Upper lobe of right lung (tissue), 1 donor: ENCODE measurements around the gene ISYNA1. TPM values are rescaled to one million over a fixed set of nuclear protein-coding genes. Genes with fewer than 3 reads are reported as not detected.

ENCODE experiments used
- ATAC-seq: fragments of 200-7000 bp; cut with Tn5 transposase; one replicate; pipeline ENCODE4 v1.9.1; 2020; ENCODE audit warnings: mild to moderate bottlenecking, moderate library complexity
- DNase-seq: peaks from one replicate; pipeline ENCODE4 v3.0.0-alpha.2; 2020
- H3K27ac ChIP-seq: fragments of 200-600 bp; one replicate; pipeline ENCODE4 v1.8.0; 2022
- H3K27me3 ChIP-seq: fragments of 200-600 bp; one replicate; pipeline ENCODE4 v1.8.0; 2022; ENCODE audit warnings: mild to moderate bottlenecking
- H3K36me3 ChIP-seq: fragments of 200-600 bp; one replicate; pipeline ENCODE4 v1.8.0; 2022
- H3K4me1 ChIP-seq: fragments of 200-600 bp; one replicate; pipeline ENCODE4 v1.8.0; 2022
- H3K4me3 ChIP-seq: fragments of 200-600 bp; one replicate; pipeline ENCODE4 v1.8.0; 2022; ENCODE audit warnings: mild to moderate bottlenecking
- H3K9me3 ChIP-seq: fragments of 200-600 bp; one replicate; pipeline ENCODE4 v1.8.0; 2022
- CTCF ChIP-seq: fragments of 200-600 bp; IDR thresholded peaks from one replicate; pipeline ENCODE4 v1.8.0; 2022; ENCODE audit warnings: antibody characterized with exemption
- intact Hi-C: fragments of 100-400 bp; cut with DNase I; formaldehyde crosslinking; loops from one replicate; pipeline ENCODE4 v1.11.0; 2022
- total RNA-seq: library from RNA; stranded (reverse); fragmentation: NEBNext Ultra II Directional; extraction: Animal tissue kit (Norgen Biotek cat#: 25700); gene quantifications from one replicate; pipeline ENCODE4 v1.2.1, GENCODE V29; 2021
- donor health status: DM: no; HTN: yes; CAD: no; lungs with severe emphysema.

The ISYNA1 gene
- total RNA-seq, 1 donor from 2014 or later = 34.6 TPM

GRCh38 chr19:18475762-18476331 is 37.9 kb upstream of the ISYNA1 start:
- DNase-seq = no peak
- Histone ChIP-seq H3K27me3 (no peaks in the 10 kb centered on the region), H3K36me3 (peaks cover 13% of the 10 kb centered on the region), H3K4me3 (no peak overlapping the region), H3K4me1 (peaks cover 63% of the 10 kb centered on the region), H3K27ac (peak overlapping the region; percentile 31), H3K9me3 (no peaks in the 10 kb centered on the region)
- intact Hi-C loops = no loop called here
- no peak for ATAC-seq
- no peak for TF ChIP-seq CTCF

- H3K27ac ChIP-seq = peak overlapping the region; percentile 31
- intact Hi-C loops = no loop called here
- H3K36me3 ChIP-seq = peaks cover 13% of the 10 kb centered on the region
- no peaks in the 10 kb centered on the region for H3K27me3 ChIP-seq
- ATAC-seq = no peak
- peaks cover 57% of the 10 kb centered on the region for H3K4me1 ChIP-seq
- DNase-seq = no peak
- no peak overlapping the region for H3K4me3 ChIP-seq
- no peaks in the 10 kb centered on the region for H3K9me3 ChIP-seq
- no peak for TF ChIP-seq CTCF
Measured at GRCh38 chr19:18475004-18475453, 37.1 kb upstream of the ISYNA1 start.

- no peaks in the 10 kb centered on the region for H3K9me3 ChIP-seq
- peak overlapping the region; percentile 31 for H3K27ac ChIP-seq
- H3K27me3 ChIP-seq = no peaks in the 10 kb centered on the region
- no peak for TF ChIP-seq CTCF
- H3K4me3 ChIP-seq = no peak overlapping the region
- H3K36me3 ChIP-seq = peaks cover 13% of the 10 kb centered on the region
- DNase-seq = no peak
- intact Hi-C loops = no loop called here
- no peak for ATAC-seq
- H3K4me1 ChIP-seq = peaks cover 57% of the 10 kb centered on the region
Measured at GRCh38 chr19:18474366-18474887, 36.5 kb upstream of the ISYNA1 start.

GRCh38 chr19:18473706-18474087 is 35.8 kb upstream of the ISYNA1 start:
- ATAC-seq (no peak), DNase-seq (no peak)
- H3K4me1 ChIP-seq = peaks cover 49% of the 10 kb centered on the region

GRCh38 chr19:18473003-18473705 is 35.2 kb upstream of the ISYNA1 start:
- peak overlapping the region; percentile 31 for H3K27ac ChIP-seq
- DNase-seq = no peak
- no peaks in the 10 kb centered on the region for H3K9me3 ChIP-seq
- TF ChIP-seq CTCF = no peak
- H3K36me3 ChIP-seq = peaks cover 13% of the 10 kb centered on the region
- H3K4me3 ChIP-seq = no peak overlapping the region
- ATAC-seq = no peak
- no peaks in the 10 kb centered on the region for H3K27me3 ChIP-seq
- peaks cover 44% of the 10 kb centered on the region for H3K4me1 ChIP-seq
- intact Hi-C loops = no loop called here

More at GRCh38 chr19:18473706-18474087, 35.8 kb upstream of the ISYNA1 start:
- no peak for TF ChIP-seq CTCF
- intact Hi-C loops = no loop called here
- Histone ChIP-seq H3K27me3 (no peaks in the 10 kb centered on the region), H3K9me3 (no peaks in the 10 kb centered on the region), H3K27ac (peak overlapping the region; percentile 31), H3K36me3 (peaks cover 13% of the 10 kb centered on the region), H3K4me3 (no peak overlapping the region)
